Naive thymus-derived CD4-positive, alpha-beta T cell (primary cell): ENCODE measurements around the gene GOLGA7B. TPM values are rescaled to one million over a fixed set of nuclear protein-coding genes. Genes with fewer than 3 reads are reported as not detected.

Source experiments
- ATAC-seq: fragments of 150-1000 bp; cut with Tn5 transposase; 2 replicates; pipeline ENCODE4 v1.10.0; 2021; ENCODE audit warnings: mild to moderate bottlenecking, moderate library complexity
- CTCF ChIA-PET: fragments of 350-600 bp; sonication (Branson Sonifier 250); formaldehyde crosslinking; loops from one replicate; lab custom pipeline; 2021; ENCODE audit warnings: antibody characterized with exemption; lab: Charles Lee
- POLR2A ChIA-PET: fragments of 350-600 bp; sonication (Branson Sonifier 250); formaldehyde crosslinking; loops from one replicate; lab custom pipeline; 2021; ENCODE audit warnings: antibody characterized with exemption, inconsistent platforms; lab: Charles Lee
- DNase-seq, 9 donors: peaks; one replicate each; pipeline versions ENCODE4 v3.0.0 to v3.0.0-alpha.2; 2020 to 2022; ENCODE audit warnings: mixed read lengths in 1 of 9
- H3K27ac ChIP-seq: one replicate; pipeline ENCODE4 v1.7.0; 2013; ENCODE audit warnings: mild to moderate bottlenecking, low read depth, low read length, moderate library complexity
- H3K27me3 ChIP-seq, 2 donors: one replicate each; pipeline ENCODE4 v1.7.0; 2013; ENCODE audit warnings: low read length in 2 of 2, mild to moderate bottlenecking in 2 of 2, moderate library complexity in 2 of 2; ENCODE audit not compliant: control insufficient read depth in 2 of 2, insufficient read depth in 2 of 2
- H3K36me3 ChIP-seq, 3 experiments: 1 replicate in 2 of 3; 2 replicates in 1 of 3; pipeline ENCODE4 v1.7.0; 2013; ENCODE audit warnings: low read length in 3 of 3, mild to moderate bottlenecking in 3 of 3, moderate library complexity in 1 of 3; ENCODE audit not compliant: insufficient read depth in 3 of 3, control insufficient read depth in 2 of 3
- H3K4me1 ChIP-seq, 2 donors: one replicate each; pipeline ENCODE4 v1.7.0; 2013; ENCODE audit warnings: low read length in 2 of 2, mild to moderate bottlenecking in 2 of 2, moderate library complexity in 1 of 2; ENCODE audit not compliant: control insufficient read depth in 2 of 2, insufficient read depth in 2 of 2
- H3K4me3 ChIP-seq: 2 replicates; pipeline ENCODE4 v1.7.0; 2013; ENCODE audit warnings: mild to moderate bottlenecking, low read length
- H3K9me3 ChIP-seq, 3 experiments: 1 replicate in 2 of 3; 2 replicates in 1 of 3; pipeline ENCODE4 v1.7.0; 2013; ENCODE audit warnings: low read length in 3 of 3; ENCODE audit not compliant: control insufficient read depth in 2 of 3
- H3K27ac Mint-ChIP-seq, 9 donors: one replicate each; pipeline ENCODE4 v1.8.0; 2020 to 2022; ENCODE audit warnings: mixed read lengths in 9 of 9, mild to moderate bottlenecking in 8 of 9, moderate library complexity in 5 of 9, inconsistent platforms in 2 of 9
- H3K27me3 Mint-ChIP-seq, 5 donors: one replicate each; pipeline ENCODE4 v1.8.0; 2021 to 2022; ENCODE audit warnings: mixed read lengths in 5 of 5, mild to moderate bottlenecking in 1 of 5
- H3K36me3 Mint-ChIP-seq, 5 donors: one replicate each; pipeline ENCODE4 v1.8.0; 2020 to 2022; ENCODE audit warnings: mixed read lengths in 5 of 5, mild to moderate bottlenecking in 3 of 5, inconsistent platforms in 1 of 5
- H3K4me1 Mint-ChIP-seq, 7 donors: one replicate each; pipeline ENCODE4 v1.8.0; 2020 to 2022; ENCODE audit warnings: mixed read lengths in 7 of 7, mild to moderate bottlenecking in 3 of 7, inconsistent platforms in 1 of 7
- H3K4me3 Mint-ChIP-seq, 10 donors: one replicate each; pipeline ENCODE4 v1.8.0; 2020 to 2022; ENCODE audit warnings: mild to moderate bottlenecking in 10 of 10, mixed read lengths in 10 of 10, moderate library complexity in 6 of 10, inconsistent platforms in 2 of 10
- H3K9me3 Mint-ChIP-seq, 11 donors: one replicate each; pipeline ENCODE4 v1.8.0; 2020 to 2022; ENCODE audit warnings: mixed read lengths in 11 of 11, mild to moderate bottlenecking in 4 of 11, inconsistent platforms in 1 of 11, moderate library complexity in 1 of 11
- intact Hi-C, 2 donors: fragments of 100-400 bp; cut with micrococcal nuclease; formaldehyde crosslinking; loops; one replicate each; pipeline ENCODE4 v1.15.1; 2023
- polyA plus RNA-seq, 2 donors: library from polyadenylated mRNA; unstranded; fragments of 300-500 nt; fragmentation: Illumina TruSeq; gene quantifications; one replicate each; pipeline ENCODE4 v1.2.3, GENCODE V29; 2021
- total RNA-seq, 6 experiments: library from RNA in 5 of 6; stranded (reverse) in 5 of 6; gene quantifications; 1 replicate in 5 of 6; 2 replicates in 1 of 6; pipeline ENCODE4 v1.2.3 and lab custom pipeline; 2021 to 2026

GOLGA7B gene
- total and polyA plus RNA-seq, 7 experiments from 2014 or later: 0.62 to 8.5 (median 6.4) TPM

- intact Hi-C loops: no loop called here
- H3K27ac Mint-ChIP-seq: peak overlapping the region in 4 of 9 donors; percentile 21 to 81 (median 59)
- POLR2A ChIA-PET: interaction anchor here (1.0 to 2.2 kb wide), 3 partner anchors 22 to 32 kb away, joined by 3 to 10 read pairs (median 6); partner anchors contain the start of gene GOLGA7B
These were observed 21.8 kb upstream of the GOLGA7B start for GRCh38 chr10:97827702-97828291.

GRCh38 chr10:97828721-97829120 lies 20.9 kb upstream of the GOLGA7B start:
- Histone ChIP-seq H3K27me3 (no peaks in the 10 kb centered on the region), H3K27ac (no peak overlapping the region), H3K4me3 (no peak overlapping the region), H3K9me3 (no peaks in the 10 kb centered on the region), H3K4me1 (peaks cover 7 to 16% of the 10 kb centered on the region in 2 donors), H3K36me3 (no peaks in the 10 kb centered on the region)
- DNase-seq: peak in 2 of 9 donors; percentile 13 to 14
- ChIA-PET CTCF (interaction anchor here (0.6 to 1.6 kb wide), 2 partner anchors 20 to 33 kb away, joined by 4 to 6 read pairs; no protein-coding TSS in a partner anchor), POLR2A (interaction anchor here (2.2 kb wide), 2 partner anchors 21 to 23 kb away, joined by 6 to 10 read pairs; partner anchors contain the start of gene GOLGA7B)
- Mint-ChIP-seq H3K27ac (peak overlapping the region in 8 of 9 donors; percentile 21 to 85 (median 64)), H3K4me1 (peaks cover 11 to 32% (median 20%) of the 10 kb centered on the region in 7 donors), H3K36me3 (peaks cover 0 to 1% (median 0%) of the 10 kb centered on the region in 5 donors), H3K4me3 (peak overlapping the region in 7 of 10 donors; percentile 6 to 53 (median 47)), H3K9me3 (no peaks in the 10 kb centered on the region), H3K27me3 (peaks cover 0 to 2% (median 0%) of the 10 kb centered on the region in 5 donors)
- intact Hi-C loops: no loop called here
- peak; percentile 47 for ATAC-seq

More at GRCh38 chr10:97827702-97828291, 21.8 kb upstream of the GOLGA7B start:
- Histone ChIP-seq H3K27me3 (no peaks in the 10 kb centered on the region), H3K4me1 (peaks cover 7 to 16% of the 10 kb centered on the region in 2 donors), H3K4me3 (no peak overlapping the region), H3K36me3 (no peaks in the 10 kb centered on the region), H3K9me3 (no peaks in the 10 kb centered on the region), H3K27ac (no peak overlapping the region)
- peaks cover 0 to 3% (median 0%) of the 10 kb centered on the region in 5 donors for H3K36me3 Mint-ChIP-seq
- H3K4me3 Mint-ChIP-seq: no peak overlapping the region
- no peaks in the 10 kb centered on the region for H3K9me3 Mint-ChIP-seq
- CTCF ChIA-PET: interaction anchor here (0.6 to 1.6 kb wide), 2 partner anchors 34 to 131 kb away, joined by 6 to 9 read pairs; no protein-coding TSS in a partner anchor
- peaks cover 11 to 32% (median 20%) of the 10 kb centered on the region in 7 donors for H3K4me1 Mint-ChIP-seq
- DNase-seq (no peak), ATAC-seq (no peak)
- H3K27me3 Mint-ChIP-seq: peaks cover 0 to 2% (median 0%) of the 10 kb centered on the region in 5 donors

GRCh38 chr10:97830064-97830463 lies 19.6 kb upstream of the GOLGA7B start:
- Histone ChIP-seq H3K4me1 (peaks cover 7 to 16% of the 10 kb centered on the region in 2 donors), H3K27ac (no peak overlapping the region), H3K9me3 (no peaks in the 10 kb centered on the region), H3K4me3 (no peak overlapping the region), H3K27me3 (no peaks in the 10 kb centered on the region), H3K36me3 (no peaks in the 10 kb centered on the region)
- no peak for ATAC-seq
- peaks cover 11 to 32% (median 20%) of the 10 kb centered on the region in 7 donors for H3K4me1 Mint-ChIP-seq
- DNase-seq: no peak
- ChIA-PET POLR2A (interaction anchor here (1.1 kb wide), 1 partner anchor 34 kb away, joined by 5 read pairs; no protein-coding TSS in a partner anchor), CTCF (no interaction called here)
- H3K27me3 Mint-ChIP-seq: peaks cover 0 to 5% (median 0%) of the 10 kb centered on the region in 5 donors
- peak overlapping the region in 1 of 10 donors; percentile 18 for H3K4me3 Mint-ChIP-seq
- no peaks in the 10 kb centered on the region for H3K9me3 Mint-ChIP-seq
- intact Hi-C loops: no loop called here
- H3K36me3 Mint-ChIP-seq: peaks cover 0 to 4% (median 0%) of the 10 kb centered on the region in 5 donors
- H3K27ac Mint-ChIP-seq: peak overlapping the region in 2 of 9 donors; percentile 36 to 67

- POLR2A ChIA-PET: interaction anchor here (1.0 to 1.1 kb wide), 3 partner anchors 18 to 50 kb away, joined by 3 to 5 read pairs (median 3); partner anchors contain the start of gene GOLGA7B
- CTCF ChIA-PET: no interaction called here
These were observed 18.4 kb upstream of the GOLGA7B start for GRCh38 chr10:97831259-97831658.

GRCh38 chr10:97836446-97836845 lies 13.2 kb upstream of the GOLGA7B start:
- intact Hi-C loops: no loop called here
- no peak overlapping the region for H3K4me3 ChIP-seq
- DNase-seq (no peak), ATAC-seq (no peak)
- H3K27ac Mint-ChIP-seq: peak overlapping the region in 1 of 9 donors; percentile 50
- no peaks in the 10 kb centered on the region for H3K4me1 ChIP-seq
- no peak overlapping the region for H3K27ac ChIP-seq
- no peaks in the 10 kb centered on the region for H3K36me3 ChIP-seq
- peaks cover 7 to 32% (median 17%) of the 10 kb centered on the region in 5 donors for H3K36me3 Mint-ChIP-seq
- no peak overlapping the region for H3K4me3 Mint-ChIP-seq
- POLR2A ChIA-PET: interaction anchor here (1.1 kb wide), 1 partner anchor 12 kb away, joined by 3 read pairs; no protein-coding TSS in a partner anchor
- H3K27me3 Mint-ChIP-seq: peaks cover 0 to 12% (median 0%) of the 10 kb centered on the region in 5 donors
- CTCF ChIA-PET: interaction anchor here (0.5 kb wide), 1 partner anchor 31 kb away, joined by 5 read pairs; no protein-coding TSS in a partner anchor
- H3K9me3 ChIP-seq: no peaks in the 10 kb centered on the region
- peaks cover 4 to 12% (median 8%) of the 10 kb centered on the region in 7 donors for H3K4me1 Mint-ChIP-seq
- H3K9me3 Mint-ChIP-seq: peaks cover 0 to 10% (median 4%) of the 10 kb centered on the region in 11 donors
- no peaks in the 10 kb centered on the region for H3K27me3 ChIP-seq

More at GRCh38 chr10:97831259-97831658, 18.4 kb upstream of the GOLGA7B start:
- Mint-ChIP-seq H3K27ac (no peak overlapping the region), H3K36me3 (peaks cover 3 to 11% (median 4%) of the 10 kb centered on the region in 5 donors), H3K9me3 (peaks cover 0 to 3% (median under 1%) of the 10 kb centered on the region in 11 donors), H3K4me1 (peaks cover 11 to 32% (median 20%) of the 10 kb centered on the region in 7 donors), H3K4me3 (no peak overlapping the region), H3K27me3 (peaks cover 0 to 5% (median 0%) of the 10 kb centered on the region in 5 donors)
- no peaks in the 10 kb centered on the region for H3K36me3 ChIP-seq
- no peaks in the 10 kb centered on the region for H3K9me3 ChIP-seq
- no peak overlapping the region for H3K4me3 ChIP-seq
- ATAC-seq (no peak), DNase-seq (no peak)
- H3K4me1 ChIP-seq: peaks cover 7 to 16% of the 10 kb centered on the region in 2 donors
- intact Hi-C loops: no loop called here
- H3K27ac ChIP-seq: no peak overlapping the region
- no peaks in the 10 kb centered on the region for H3K27me3 ChIP-seq

- H3K27me3 ChIP-seq: no peaks in the 10 kb centered on the region
- no peaks in the 10 kb centered on the region for H3K4me1 ChIP-seq
- H3K36me3 Mint-ChIP-seq: peaks cover 7 to 32% (median 21%) of the 10 kb centered on the region in 5 donors
- no peak overlapping the region for H3K27ac ChIP-seq
- no peak overlapping the region for H3K4me3 ChIP-seq
- intact Hi-C loops: no loop called here
- H3K27ac Mint-ChIP-seq: no peak overlapping the region
- no peaks in the 10 kb centered on the region for H3K9me3 ChIP-seq
- H3K4me3 Mint-ChIP-seq: no peak overlapping the region
- CTCF ChIA-PET: interaction anchor here (0.6 kb wide), 1 partner anchor 544 kb away, joined by 3 read pairs; no protein-coding TSS in a partner anchor
- no peaks in the 10 kb centered on the region for H3K36me3 ChIP-seq
- no peak for DNase-seq
- H3K9me3 Mint-ChIP-seq: peaks cover 0 to 11% (median 7%) of the 10 kb centered on the region in 11 donors
- H3K4me1 Mint-ChIP-seq: peaks cover 4 to 17% (median 13%) of the 10 kb centered on the region in 7 donors
- H3K27me3 Mint-ChIP-seq: peaks cover 0 to 16% (median 0%) of the 10 kb centered on the region in 5 donors
- POLR2A ChIA-PET: interaction anchor here (0.6 kb wide), 1 partner anchor 285 kb away, joined by 3 read pairs; no protein-coding TSS in a partner anchor
- ATAC-seq: no peak
These were observed 11.6 kb upstream of the GOLGA7B start for GRCh38 chr10:97838091-97838490.
